MCF 10A (cell line): ENCODE data around the gene CBLC. TPM values are rescaled to one million over a fixed set of nuclear protein-coding genes. Genes with fewer than 3 reads are reported as not detected.

Source experiments
- BruUV-seq: library from RNA; stranded (reverse); fragments of 400-500 nt; replicated peaks from 2 replicates; lab custom pipeline; 2021; lab: Mats Ljungman, UMichigan
- CTCF ChIA-PET: fragments of 300-600 bp; sonication (Branson Sonifier 250); formaldehyde crosslinking; extraction: SDS; loops from one replicate; lab custom pipeline; 2021; ENCODE audit warnings: antibody characterized with exemption, inconsistent platforms; lab: Yijun Ruan, JAX
- POLR2A ChIA-PET: fragments of 300-600, 350-650 bp; sonication (Branson Sonifier 250); formaldehyde crosslinking; extraction: SDS; loops from one replicate; lab custom pipeline; 2020; ENCODE audit warnings: antibody characterized with exemption, inconsistent platforms; lab: Yijun Ruan, JAX
- DNase-seq: peaks from one replicate; pipeline ENCODE4 v3.0.0-alpha.2; 2018; ENCODE audit not compliant: unreplicated experiment
- H3K27ac Mint-ChIP-seq: one replicate; pipeline ENCODE4 v1.8.0; 2022; ENCODE audit warnings: mild to moderate bottlenecking, low read depth, mixed read lengths; ENCODE audit not compliant: unreplicated experiment
- H3K27me3 Mint-ChIP-seq: one replicate; pipeline ENCODE4 v1.8.0; 2022; ENCODE audit warnings: mixed read lengths; ENCODE audit not compliant: insufficient read depth, unreplicated experiment
- H3K36me3 Mint-ChIP-seq: one replicate; pipeline ENCODE4 v1.8.0; 2022; ENCODE audit warnings: mild to moderate bottlenecking, moderate library complexity, mixed read lengths; ENCODE audit not compliant: insufficient read depth, unreplicated experiment
- H3K4me1 Mint-ChIP-seq: one replicate; pipeline ENCODE4 v1.8.0; 2022; ENCODE audit warnings: mixed read lengths; ENCODE audit not compliant: insufficient read depth, unreplicated experiment
- H3K4me3 Mint-ChIP-seq: one replicate; pipeline ENCODE4 v1.8.0; 2022; ENCODE audit warnings: mild to moderate bottlenecking, moderate library complexity, mixed read lengths; ENCODE audit not compliant: unreplicated experiment
- H3K9me3 Mint-ChIP-seq: one replicate; pipeline ENCODE4 v1.8.0; 2022; ENCODE audit warnings: mixed read lengths; ENCODE audit not compliant: unreplicated experiment
- intact Hi-C: fragments of 100-400 bp; cut with micrococcal nuclease; formaldehyde crosslinking; loops from 2 replicates; pipeline ENCODE4 v1.14.1; 2022
- microRNA-seq: library from miRNA; unstranded; fragments of <30 nt; microRNA quantifications from one replicate; pipeline ENCODE4 v1.2.0, GENCODE V29; 2022
- total RNA-seq: library from RNA; stranded (reverse); gene quantifications from 2 replicates; pipeline ENCODE4 v1.2.3, GENCODE V29; 2022
- TF ChIP-seq, protein P1 (sequence below): fragments of 200-600 bp; IDR thresholded peaks from one replicate; pipeline ENCODE4 v1.8.0; 2022; ENCODE audit warnings: antibody characterized with exemption, mild to moderate bottlenecking; ENCODE audit not compliant: unreplicated experiment

The CBLC gene
- total RNA-seq, 1 experiment from 2014 or later = 14.6 TPM

DNA sequence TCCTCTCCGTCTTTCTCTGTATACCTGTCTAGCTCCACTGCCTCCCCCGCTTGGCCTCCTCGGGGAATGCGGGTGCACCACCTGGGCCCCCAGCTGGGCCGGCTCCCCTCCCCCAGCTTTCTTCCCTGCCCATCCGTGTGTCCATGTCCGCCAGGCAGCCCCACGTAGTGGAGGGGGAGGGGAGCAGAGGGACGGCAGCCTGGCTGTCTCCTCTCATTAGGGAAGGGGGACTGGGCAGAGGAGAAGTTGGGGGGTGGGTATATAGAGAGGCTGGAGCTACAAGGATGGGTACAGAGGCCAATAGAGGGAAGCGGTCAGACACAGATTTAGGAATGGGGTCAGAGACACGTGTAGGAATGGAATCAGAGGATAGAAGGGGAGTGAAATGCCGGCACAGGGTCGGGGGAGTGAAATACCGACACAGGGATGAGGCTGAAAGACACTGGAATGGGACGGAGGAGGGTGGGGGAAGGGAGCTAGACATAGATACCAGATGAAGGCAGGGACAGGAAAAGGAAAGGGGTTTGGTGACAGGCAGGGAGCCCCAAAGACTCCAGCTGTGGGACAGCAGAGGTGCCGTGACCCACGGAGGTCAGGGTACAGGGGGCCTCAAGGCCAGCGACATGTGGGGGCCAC lies 71.2 kb downstream of the CBLC start:
- BruUV-seq = no TSS peak
- Mint-ChIP-seq H3K4me3 (peak overlapping the region; percentile 84), H3K27me3 (no peaks in the 10 kb centered on the region), H3K27ac (no peak overlapping the region), H3K4me1 (peaks cover 27% of the 10 kb centered on the region), H3K9me3 (no peaks in the 10 kb centered on the region), H3K36me3 (no peaks in the 10 kb centered on the region)
- no peak for DNase-seq
- TF ChIP-seq, protein P1, sequence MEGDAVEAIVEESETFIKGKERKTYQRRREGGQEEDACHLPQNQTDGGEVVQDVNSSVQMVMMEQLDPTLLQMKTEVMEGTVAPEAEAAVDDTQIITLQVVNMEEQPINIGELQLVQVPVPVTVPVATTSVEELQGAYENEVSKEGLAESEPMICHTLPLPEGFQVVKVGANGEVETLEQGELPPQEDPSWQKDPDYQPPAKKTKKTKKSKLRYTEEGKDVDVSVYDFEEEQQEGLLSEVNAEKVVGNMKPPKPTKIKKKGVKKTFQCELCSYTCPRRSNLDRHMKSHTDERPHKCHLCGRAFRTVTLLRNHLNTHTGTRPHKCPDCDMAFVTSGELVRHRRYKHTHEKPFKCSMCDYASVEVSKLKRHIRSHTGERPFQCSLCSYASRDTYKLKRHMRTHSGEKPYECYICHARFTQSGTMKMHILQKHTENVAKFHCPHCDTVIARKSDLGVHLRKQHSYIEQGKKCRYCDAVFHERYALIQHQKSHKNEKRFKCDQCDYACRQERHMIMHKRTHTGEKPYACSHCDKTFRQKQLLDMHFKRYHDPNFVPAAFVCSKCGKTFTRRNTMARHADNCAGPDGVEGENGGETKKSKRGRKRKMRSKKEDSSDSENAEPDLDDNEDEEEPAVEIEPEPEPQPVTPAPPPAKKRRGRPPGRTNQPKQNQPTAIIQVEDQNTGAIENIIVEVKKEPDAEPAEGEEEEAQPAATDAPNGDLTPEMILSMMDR = no peak
- CTCF ChIA-PET = interaction anchor here (0.5 to 1.1 kb wide), 6 partner anchors 43 to 272 kb away, joined by 3 to 5 read pairs (median 4); no protein-coding TSS in a partner anchor
- POLR2A ChIA-PET = interaction anchor here (0.5 to 3.5 kb wide), 4 partner anchors 41 to 191 kb away, joined by 3 to 17 read pairs (median 4); partner anchors contain the start of gene TOMM40
- intact Hi-C loops = loop anchor here (5.0 kb wide), 1 partner anchor 103 kb away; no protein-coding TSS in a partner anchor

Small RNA genes lying within 50 kb of the gene (microRNA-seq; reads per million reads assigned to microRNA genes)
- not detected for gene MIR8085

Other genes starting within 250 kb of the CBLC start
- gene CEACAM20, start 248.2 kb upstream of the CBLC start, total RNA-seq = not detected in 2 replicates
- not detected in 2 replicates for gene IGSF23, start 164.3 kb upstream of the CBLC start, total RNA-seq
- gene PVR, start 134.0 kb upstream of the CBLC start, total RNA-seq = 140 and 141 TPM in 2 replicates
- 13.2 and 25.6 TPM in 2 replicates for gene CEACAM19, start 106.4 kb upstream of the CBLC start, total RNA-seq
- gene CEACAM16, start 78.7 kb upstream of the CBLC start, total RNA-seq = not detected in 2 replicates
- 24.4 and 32.1 TPM in 2 replicates for gene BCL3, start 29.2 kb upstream of the CBLC start, total RNA-seq
- 2.9 and 5.0 TPM in 2 replicates for gene BCAM, start 31.2 kb downstream of the CBLC start, total RNA-seq
- gene NECTIN2, start 68.4 kb downstream of the CBLC start, total RNA-seq = 46.5 and 56.7 TPM in 2 replicates
- gene TOMM40, start 113.4 kb downstream of the CBLC start, total RNA-seq = 69.7 and 114 TPM in 2 replicates
- gene APOE, start 127.9 kb downstream of the CBLC start, total RNA-seq = 3.3 and 7.0 TPM in 2 replicates
- gene APOC1, start 136.7 kb downstream of the CBLC start, total RNA-seq = 1.1 and 2.7 TPM in 2 replicates
- not detected in 2 replicates for gene APOC4, start 164.3 kb downstream of the CBLC start, total RNA-seq
- not detected in 2 replicates for gene APOC2, start 168.2 kb downstream of the CBLC start, total RNA-seq
- 91.3 and 101 TPM in 2 replicates for gene CLPTM1, start 177.5 kb downstream of the CBLC start, total RNA-seq
- gene RELB, start 223.6 kb downstream of the CBLC start, total RNA-seq = 27.0 and 39.8 TPM in 2 replicates